GM19239 (cell line): ENCODE measurements around the gene LDLRAD4.

Experiments
- DNase-seq: peaks from one replicate; pipeline ENCODE4 v3.0.0; 2011; ENCODE audit warnings: low spot score; ENCODE audit not compliant: insufficient read length
- FAIRE-seq: peaks from 2 replicates; lab custom pipeline; 2011; peaks lifted over from hg19 to GRCh38; lab: Jason Lieb, UNC

LDLRAD4 gene

GRCh38 chr18:13393338-13393737 lies 174.8 kb downstream of the LDLRAD4 start:
- FAIRE-seq (no peak), DNase-seq (no peak)

GRCh38 chr18:13394801-13395200 lies 176.2 kb downstream of the LDLRAD4 start:
- DNase-seq = no peak

GRCh38 chr18:13395577-13395976 lies 177.0 kb downstream of the LDLRAD4 start:
- no peak for FAIRE-seq
- no peak for DNase-seq

More at GRCh38 chr18:13394801-13395200, 176.2 kb downstream of the LDLRAD4 start:
- FAIRE-seq = no peak

GRCh38 chr18:13397504-13398163 lies 179.1 kb downstream of the LDLRAD4 start:
- DNase-seq (no peak), FAIRE-seq (no peak)

- DNase-seq (no peak), FAIRE-seq (no peak)
Observed at GRCh38 chr18:13398631-13399030, 180.1 kb downstream of the LDLRAD4 start.

- FAIRE-seq = no peak
- DNase-seq = no peak
Observed at GRCh38 chr18:13399511-13399910, 181.0 kb downstream of the LDLRAD4 start.

GRCh38 chr18:13400636-13401315 lies 182.2 kb downstream of the LDLRAD4 start:
- FAIRE-seq = no peak

GRCh38 chr18:13401404-13401803 lies 182.8 kb downstream of the LDLRAD4 start:
- FAIRE-seq = no peak
- DNase-seq = no peak

More at GRCh38 chr18:13400636-13401315, 182.2 kb downstream of the LDLRAD4 start:
- DNase-seq = no peak

GRCh38 chr18:13401826-13402225 lies 183.3 kb downstream of the LDLRAD4 start:
- DNase-seq (no peak), FAIRE-seq (no peak)

GRCh38 chr18:13403786-13404549 lies 185.4 kb downstream of the LDLRAD4 start:
- no peak for DNase-seq
- no peak for FAIRE-seq

GRCh38 chr18:13405305-13406038 lies 186.9 kb downstream of the LDLRAD4 start:
- FAIRE-seq (no peak), DNase-seq (no peak)

GRCh38 chr18:13406049-13406615 lies 187.6 kb downstream of the LDLRAD4 start:
- FAIRE-seq (no peak), DNase-seq (no peak)

- DNase-seq = no peak
- FAIRE-seq = no peak
Observed at GRCh38 chr18:13406736-13407135, 188.2 kb downstream of the LDLRAD4 start.

- DNase-seq (no peak), FAIRE-seq (no peak)
Observed at GRCh38 chr18:13407484-13407883, 188.9 kb downstream of the LDLRAD4 start.

GRCh38 chr18:13409026-13409425 lies 190.5 kb downstream of the LDLRAD4 start:
- FAIRE-seq (no peak), DNase-seq (no peak)

- FAIRE-seq (no peak), DNase-seq (no peak)
Observed at GRCh38 chr18:13409997-13410396, 191.4 kb downstream of the LDLRAD4 start.

- DNase-seq = no peak
Observed at GRCh38 chr18:13410471-13410870, 191.9 kb downstream of the LDLRAD4 start.

GRCh38 chr18:13412017-13412416 lies 193.5 kb downstream of the LDLRAD4 start:
- FAIRE-seq (no peak), DNase-seq (no peak)

More at GRCh38 chr18:13410471-13410870, 191.9 kb downstream of the LDLRAD4 start:
- no peak for FAIRE-seq

GRCh38 chr18:13412901-13413300 lies 194.3 kb downstream of the LDLRAD4 start:
- no peak for FAIRE-seq
- DNase-seq = no peak

- DNase-seq = no peak
- FAIRE-seq = no peak
Observed at GRCh38 chr18:13414102-13414501, 195.5 kb downstream of the LDLRAD4 start.
